ENCODE measurements around the gene RAE1. TPM values are rescaled to one million over a fixed set of nuclear protein-coding genes. Genes with fewer than 3 reads are reported as not detected.

The RAE1 gene
- total and polyA plus RNA-seq, 2 donors = 22.3 to 39.1 TPM

DNA sequence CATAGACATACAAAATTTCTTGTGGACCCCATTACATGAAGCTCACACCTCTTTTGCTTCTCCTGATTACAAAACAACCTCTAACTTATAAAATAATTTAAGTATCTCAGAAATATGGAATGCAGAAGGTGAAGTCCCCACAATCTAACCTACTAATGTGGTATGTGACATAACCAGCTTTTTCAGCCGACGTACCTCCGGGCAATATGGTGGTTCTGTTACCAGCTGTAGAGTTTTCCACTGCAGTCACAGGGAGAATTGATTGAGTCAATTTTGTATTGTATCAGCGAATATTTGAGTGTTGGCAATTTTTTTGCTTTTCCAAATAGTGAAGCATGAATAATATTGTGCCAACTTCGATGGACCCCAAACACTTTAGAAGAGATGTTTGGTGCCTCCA is 37.1 kb upstream of the RAE1 start:
- peaks cover 0 to 2% of the 10 kb centered on the region in 2 donors for H3K27me3 ChIP-seq (ENCODE audit: control insufficient read depth in 2 of 2, insufficient read depth in 1 of 2, low read length in 1 of 2)
- no peak overlapping the region for H3K4me3 ChIP-seq (ENCODE audit: low read length in 2 of 2)
- WGBS = 96% methylated on average over 5 of the region's 5 CpGs
- DNase-seq (ENCODE audit: low read depth in 6 of 9, low spot score in 9 of 9) = no peak
- H3K4me1 ChIP-seq (ENCODE audit: control insufficient read depth in 2 of 2, insufficient read depth in 2 of 2, low read length in 2 of 2) = peaks cover 3 to 26% of the 10 kb centered on the region in 2 donors
- no peak overlapping the region for H3K27ac ChIP-seq (ENCODE audit: low read depth in 1 of 2, low read length in 1 of 2)
- H3K36me3 ChIP-seq (ENCODE audit: control insufficient read depth in 2 of 2, insufficient read depth in 2 of 2, low read length in 1 of 2) = no peaks in the 10 kb centered on the region
- H3K9me3 ChIP-seq (ENCODE audit: control insufficient read depth in 2 of 2, insufficient read depth in 1 of 2, low read length in 1 of 2) = no peaks in the 10 kb centered on the region

- peak in 4 of 9 donors; percentile 25 to 56 (median 36) for DNase-seq (ENCODE audit: low read depth in 6 of 9, low spot score in 9 of 9)
- peak overlapping the region in 1 of 2 donors; percentile 75 for H3K27ac ChIP-seq (ENCODE audit: low read depth in 1 of 2, low read length in 1 of 2)
- no peaks in the 10 kb centered on the region for H3K9me3 ChIP-seq (ENCODE audit: control insufficient read depth in 2 of 2, insufficient read depth in 1 of 2, low read length in 1 of 2)
- no peaks in the 10 kb centered on the region for H3K36me3 ChIP-seq (ENCODE audit: control insufficient read depth in 2 of 2, insufficient read depth in 2 of 2, low read length in 1 of 2)
- no peak overlapping the region for H3K4me3 ChIP-seq (ENCODE audit: low read length in 2 of 2)
- 83% methylated on average over 8 of the region's 8 CpGs for WGBS
- peaks cover 3 to 26% of the 10 kb centered on the region in 2 donors for H3K4me1 ChIP-seq (ENCODE audit: control insufficient read depth in 2 of 2, insufficient read depth in 2 of 2, low read length in 2 of 2)
- H3K27me3 ChIP-seq (ENCODE audit: control insufficient read depth in 2 of 2, insufficient read depth in 1 of 2, low read length in 1 of 2) = no peaks in the 10 kb centered on the region
Observed at GRCh38 chr20:57315083-57315975, 35.7 kb upstream of the RAE1 start.

DNA sequence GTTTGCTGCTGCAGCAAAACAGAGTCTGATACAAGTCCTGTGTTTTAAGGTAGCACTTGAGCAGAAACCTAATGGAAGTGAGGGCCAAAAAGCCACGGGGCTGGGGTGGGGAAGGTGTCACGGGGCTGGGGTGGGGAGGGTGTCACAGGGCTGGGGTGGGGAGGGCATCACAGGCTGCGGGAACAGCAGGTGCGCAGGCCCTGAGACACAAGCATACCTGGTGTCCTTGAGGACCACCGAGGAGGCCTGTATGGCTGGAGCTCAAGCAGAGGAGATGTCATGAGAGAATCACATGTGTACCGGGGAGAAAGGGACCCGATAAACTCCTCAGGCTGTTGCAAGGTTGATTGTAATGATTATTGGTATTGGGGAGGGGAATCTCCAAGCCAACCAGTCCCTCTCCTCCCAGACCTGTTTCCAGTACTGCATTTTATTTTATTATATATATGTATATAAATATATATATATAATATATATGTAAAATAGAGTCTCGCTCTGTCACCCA is 35.0 kb upstream of the RAE1 start:
- WGBS = 89% methylated on average over 8 of the region's 8 CpGs

GRCh38 chr20:57316795-57317201 is 34.3 kb upstream of the RAE1 start:
- no peak for DNase-seq (ENCODE audit: low read depth in 6 of 9, low spot score in 9 of 9)
- Histone ChIP-seq H3K27ac (ENCODE audit: low read depth in 1 of 2, low read length in 1 of 2) (peak overlapping the region in 1 of 2 donors; percentile 73), H3K4me3 (ENCODE audit: low read length in 2 of 2) (no peak overlapping the region), H3K36me3 (ENCODE audit: control insufficient read depth in 2 of 2, insufficient read depth in 2 of 2, low read length in 1 of 2) (no peaks in the 10 kb centered on the region), H3K27me3 (ENCODE audit: control insufficient read depth in 2 of 2, insufficient read depth in 1 of 2, low read length in 1 of 2) (peaks cover 0 to 2% of the 10 kb centered on the region in 2 donors), H3K9me3 (ENCODE audit: control insufficient read depth in 2 of 2, insufficient read depth in 1 of 2, low read length in 1 of 2) (no peaks in the 10 kb centered on the region), H3K4me1 (ENCODE audit: control insufficient read depth in 2 of 2, insufficient read depth in 2 of 2, low read length in 2 of 2) (peaks cover 3 to 26% of the 10 kb centered on the region in 2 donors)
- 90% methylated on average over 9 of the region's 9 CpGs for WGBS

More for the DNA sequence above, 35.0 kb upstream of the RAE1 start:
- no peak for DNase-seq (ENCODE audit: low read depth in 6 of 9, low spot score in 9 of 9)
- Histone ChIP-seq H3K36me3 (ENCODE audit: control insufficient read depth in 2 of 2, insufficient read depth in 2 of 2, low read length in 1 of 2) (no peaks in the 10 kb centered on the region), H3K4me3 (ENCODE audit: low read length in 2 of 2) (no peak overlapping the region), H3K27me3 (ENCODE audit: control insufficient read depth in 2 of 2, insufficient read depth in 1 of 2, low read length in 1 of 2) (no peaks in the 10 kb centered on the region), H3K4me1 (ENCODE audit: control insufficient read depth in 2 of 2, insufficient read depth in 2 of 2, low read length in 2 of 2) (peaks cover 3 to 26% of the 10 kb centered on the region in 2 donors), H3K27ac (ENCODE audit: low read depth in 1 of 2, low read length in 1 of 2) (peak overlapping the region in 1 of 2 donors; percentile 75), H3K9me3 (ENCODE audit: control insufficient read depth in 2 of 2, insufficient read depth in 1 of 2, low read length in 1 of 2) (no peaks in the 10 kb centered on the region)

DNA sequence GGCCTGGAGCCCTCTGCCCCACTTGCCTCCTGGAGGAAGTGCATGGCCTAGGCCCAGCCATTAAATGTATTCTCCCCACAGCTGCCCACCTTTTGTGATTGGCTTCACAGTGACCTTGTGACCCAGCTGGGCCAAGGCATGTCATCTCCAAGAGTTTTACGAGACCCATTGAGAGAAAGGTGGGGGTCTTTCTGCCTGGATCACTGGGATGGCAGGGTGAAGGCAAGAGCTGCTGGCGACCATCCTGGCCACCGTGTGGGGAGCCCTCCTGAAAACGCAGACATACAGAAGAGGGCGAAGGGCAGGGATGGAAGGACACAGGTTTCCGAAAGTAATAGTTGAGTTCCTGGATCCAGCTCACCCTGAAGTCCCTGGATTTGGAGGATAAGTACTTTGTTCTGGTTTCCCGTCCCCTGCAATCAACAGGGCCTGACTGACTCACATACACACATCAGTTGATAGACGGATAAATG is 33.7 kb upstream of the RAE1 start:
- Histone ChIP-seq H3K4me3 (ENCODE audit: low read length in 2 of 2) (no peak overlapping the region), H3K9me3 (ENCODE audit: control insufficient read depth in 2 of 2, insufficient read depth in 1 of 2, low read length in 1 of 2) (no peaks in the 10 kb centered on the region), H3K4me1 (ENCODE audit: control insufficient read depth in 2 of 2, insufficient read depth in 2 of 2, low read length in 2 of 2) (peaks cover 3 to 26% of the 10 kb centered on the region in 2 donors), H3K36me3 (ENCODE audit: control insufficient read depth in 2 of 2, insufficient read depth in 2 of 2, low read length in 1 of 2) (no peaks in the 10 kb centered on the region), H3K27me3 (ENCODE audit: control insufficient read depth in 2 of 2, insufficient read depth in 1 of 2, low read length in 1 of 2) (peaks cover 0 to 7% of the 10 kb centered on the region in 2 donors), H3K27ac (ENCODE audit: low read depth in 1 of 2, low read length in 1 of 2) (peak overlapping the region in 1 of 2 donors; percentile 73)
- 93% methylated on average over 8 of the region's 8 CpGs for WGBS
- no peak for DNase-seq (ENCODE audit: low read depth in 6 of 9, low spot score in 9 of 9)

DNA sequence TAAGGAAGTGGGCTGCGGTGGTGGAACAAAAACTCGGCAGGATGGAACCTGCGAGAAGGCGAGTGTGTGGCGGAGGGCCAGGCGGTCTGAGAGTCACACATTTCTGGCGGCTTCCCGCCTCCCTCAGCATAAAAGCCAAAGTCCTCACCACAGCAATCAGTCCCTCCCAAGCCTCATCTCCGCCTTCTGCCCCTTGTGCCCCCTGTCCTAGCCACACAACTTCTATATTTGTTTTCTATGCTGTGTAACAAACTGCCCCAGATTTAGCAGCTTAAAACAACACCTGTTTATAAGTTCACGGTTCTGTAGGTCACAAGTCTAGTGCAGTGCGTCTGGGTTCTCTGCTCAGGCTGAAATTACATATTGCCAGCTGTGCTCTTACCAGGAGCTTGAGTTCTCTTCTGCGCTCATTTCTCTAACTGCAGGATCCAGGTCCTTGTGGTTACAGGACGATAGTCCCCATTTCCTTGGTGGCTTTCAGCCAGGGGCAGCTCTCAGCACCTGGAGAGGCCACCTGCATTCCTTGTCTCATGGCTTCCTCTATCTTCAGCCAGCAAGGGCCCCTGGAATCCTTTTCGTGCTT is 33.2 kb upstream of the RAE1 start:
- peak in 3 of 9 donors; percentile 26 to 52 (median 48) for DNase-seq (ENCODE audit: low read depth in 6 of 9, low spot score in 9 of 9)
- peak overlapping the region; percentile 36 to 73 for H3K27ac ChIP-seq (ENCODE audit: low read depth in 1 of 2, low read length in 1 of 2)
- no peaks in the 10 kb centered on the region for H3K9me3 ChIP-seq (ENCODE audit: control insufficient read depth in 2 of 2, insufficient read depth in 1 of 2, low read length in 1 of 2)
- peaks cover 3 to 26% of the 10 kb centered on the region in 2 donors for H3K4me1 ChIP-seq (ENCODE audit: control insufficient read depth in 2 of 2, insufficient read depth in 2 of 2, low read length in 2 of 2)
- no peaks in the 10 kb centered on the region for H3K36me3 ChIP-seq (ENCODE audit: control insufficient read depth in 2 of 2, insufficient read depth in 2 of 2, low read length in 1 of 2)
- H3K4me3 ChIP-seq (ENCODE audit: low read length in 2 of 2) = no peak overlapping the region
- H3K27me3 ChIP-seq (ENCODE audit: control insufficient read depth in 2 of 2, insufficient read depth in 1 of 2, low read length in 1 of 2) = peaks cover 0 to 12% of the 10 kb centered on the region in 2 donors
- WGBS = 72% methylated on average over 14 of the region's 14 CpGs

DNA sequence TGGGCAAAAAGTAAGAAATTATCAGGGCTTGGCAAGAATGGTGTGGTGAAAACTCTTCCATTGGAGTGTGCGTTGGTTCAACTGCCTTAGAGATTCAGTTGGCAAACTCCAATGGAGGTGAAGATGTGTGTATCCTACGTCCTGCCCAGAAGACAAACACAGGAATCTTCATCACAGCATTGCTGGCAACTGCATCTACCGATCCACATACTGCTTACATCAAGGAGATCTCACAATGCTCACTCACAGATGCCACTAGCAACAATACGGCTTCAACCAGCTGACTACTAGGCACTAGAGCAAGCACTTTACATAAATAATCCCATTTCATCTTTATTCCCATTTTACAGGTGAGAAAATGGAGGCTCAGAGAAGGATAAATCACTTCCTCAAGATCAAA is 31.5 kb upstream of the RAE1 start:
- H3K4me3 ChIP-seq (ENCODE audit: low read length in 2 of 2) = no peak overlapping the region
- peaks cover 0 to 19% of the 10 kb centered on the region in 2 donors for H3K27me3 ChIP-seq (ENCODE audit: control insufficient read depth in 2 of 2, insufficient read depth in 1 of 2, low read length in 1 of 2)
- peaks cover 0 to 21% of the 10 kb centered on the region in 2 donors for H3K4me1 ChIP-seq (ENCODE audit: control insufficient read depth in 2 of 2, insufficient read depth in 2 of 2, low read length in 2 of 2)
- H3K27ac ChIP-seq (ENCODE audit: low read depth in 1 of 2, low read length in 1 of 2) = no peak overlapping the region
- H3K36me3 ChIP-seq (ENCODE audit: control insufficient read depth in 2 of 2, insufficient read depth in 2 of 2, low read length in 1 of 2) = no peaks in the 10 kb centered on the region
- no peaks in the 10 kb centered on the region for H3K9me3 ChIP-seq (ENCODE audit: control insufficient read depth in 2 of 2, insufficient read depth in 1 of 2, low read length in 1 of 2)
- WGBS = 91% methylated on average over 4 of the region's 4 CpGs
- no peak for DNase-seq (ENCODE audit: low read depth in 6 of 9, low spot score in 9 of 9)

DNA sequence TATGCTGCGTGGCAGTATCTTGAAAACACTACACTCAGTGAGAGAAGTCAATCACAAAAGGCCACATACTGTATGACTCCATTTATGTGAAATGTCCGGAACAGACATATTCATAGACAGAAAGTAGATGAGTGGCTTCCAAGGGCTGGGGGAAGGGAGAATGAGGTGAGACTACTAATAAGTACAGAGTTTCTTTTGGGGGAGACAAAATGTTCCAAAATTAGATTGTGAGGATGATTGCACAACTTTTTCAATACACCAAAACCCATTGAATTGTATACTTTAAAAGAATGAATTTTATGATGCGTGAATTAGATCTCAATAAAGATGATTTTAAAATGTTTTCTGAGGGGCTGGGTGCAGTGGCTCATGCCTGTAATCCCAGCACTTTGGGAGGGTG is 30.7 kb upstream of the RAE1 start:
- H3K4me1 ChIP-seq (ENCODE audit: control insufficient read depth in 2 of 2, insufficient read depth in 2 of 2, low read length in 2 of 2) = peaks cover 2 to 18% of the 10 kb centered on the region in 2 donors
- DNase-seq (ENCODE audit: low read depth in 6 of 9, low spot score in 9 of 9) = no peak
- no peaks in the 10 kb centered on the region for H3K9me3 ChIP-seq (ENCODE audit: control insufficient read depth in 2 of 2, insufficient read depth in 1 of 2, low read length in 1 of 2)
- peaks cover 0 to 21% of the 10 kb centered on the region in 2 donors for H3K27me3 ChIP-seq (ENCODE audit: control insufficient read depth in 2 of 2, insufficient read depth in 1 of 2, low read length in 1 of 2)
- no peaks in the 10 kb centered on the region for H3K36me3 ChIP-seq (ENCODE audit: control insufficient read depth in 2 of 2, insufficient read depth in 2 of 2, low read length in 1 of 2)
- 88% methylated on average over 3 of the region's 3 CpGs for WGBS
- H3K27ac ChIP-seq (ENCODE audit: low read depth in 1 of 2, low read length in 1 of 2) = no peak overlapping the region
- H3K4me3 ChIP-seq (ENCODE audit: low read length in 2 of 2) = no peak overlapping the region

- Histone ChIP-seq H3K36me3 (ENCODE audit: control insufficient read depth in 2 of 2, insufficient read depth in 2 of 2, low read length in 1 of 2) (no peaks in the 10 kb centered on the region), H3K4me3 (ENCODE audit: low read length in 2 of 2) (no peak overlapping the region), H3K9me3 (ENCODE audit: control insufficient read depth in 2 of 2, insufficient read depth in 1 of 2, low read length in 1 of 2) (no peaks in the 10 kb centered on the region), H3K27me3 (ENCODE audit: control insufficient read depth in 2 of 2, insufficient read depth in 1 of 2, low read length in 1 of 2) (peaks cover 0 to 22% of the 10 kb centered on the region in 2 donors), H3K4me1 (ENCODE audit: control insufficient read depth in 2 of 2, insufficient read depth in 2 of 2, low read length in 2 of 2) (peaks cover 3 to 22% of the 10 kb centered on the region in 2 donors), H3K27ac (ENCODE audit: low read depth in 1 of 2, low read length in 1 of 2) (no peak overlapping the region)
- 94% methylated on average over 2 of the region's 2 CpGs for WGBS
- DNase-seq (ENCODE audit: low read depth in 6 of 9, low spot score in 9 of 9) = no peak
Observed at GRCh38 chr20:57321142-57321541, 29.9 kb upstream of the RAE1 start.
